HEK293T (cell line): ENCODE data around the gene SLC38A9.

Experiments
- BHLHE40 ChIP-seq: fragments of 450-650 bp; IDR thresholded peaks from 2 replicates; pipeline ENCODE4 v1.6.1; 2016; ENCODE audit warnings: mild to moderate bottlenecking, moderate library complexity, borderline replicate concordance
- ELF4 ChIP-seq: fragments of 450-650 bp; IDR thresholded peaks from 2 replicates; pipeline ENCODE4 v1.6.1; 2017; ENCODE audit warnings: antibody characterized with exemption
- FOXA1 ChIP-seq: fragments of 450-650 bp; IDR thresholded peaks from 2 replicates; pipeline ENCODE4 v1.6.1; 2016; ENCODE audit warnings: mild to moderate bottlenecking
- HDGF ChIP-seq: fragments of 450-650 bp; IDR thresholded peaks from 2 replicates; pipeline ENCODE4 v1.6.1; 2017; ENCODE audit warnings: antibody characterized with exemption, borderline replicate concordance
- L3MBTL2 ChIP-seq: fragments of 450-650 bp; conservative IDR thresholded peaks from 2 replicates; pipeline ENCODE4 v1.6.1; 2016; ENCODE audit warnings: mild to moderate bottlenecking
- SP1 ChIP-seq: fragments of 450-650 bp; IDR thresholded peaks from 2 replicates; pipeline ENCODE4 v1.6.1; 2017
- SUZ12 ChIP-seq: fragments of 450-650 bp; IDR thresholded peaks from 2 replicates; pipeline ENCODE4 v1.6.1; 2016; ENCODE audit warnings: mild to moderate bottlenecking
- TARDBP ChIP-seq: fragments of 450-650 bp; IDR thresholded peaks from 2 replicates; pipeline ENCODE4 v1.6.1; 2016

- no peak for TF ChIP-seq L3MBTL2
- TF ChIP-seq BHLHE40: no peak
- TF ChIP-seq TARDBP: no peak
- TF ChIP-seq FOXA1: no peak
- TF ChIP-seq ELF4: no peak
- TF ChIP-seq HDGF: no peak
- TF ChIP-seq SUZ12: no peak
- TF ChIP-seq SP1: no peak
Observed at GRCh38 chr5:55597014-55597981, 114.8 kb downstream of the SLC38A9 start.
